ENCODE measurements around the gene SATB1. TPM values are rescaled to one million over a fixed set of nuclear protein-coding genes. Genes with fewer than 3 reads are reported as not detected.

Gene SATB1
- total RNA-seq, 2 donors from 2014 or later = 414 to 494 TPM

DNA sequence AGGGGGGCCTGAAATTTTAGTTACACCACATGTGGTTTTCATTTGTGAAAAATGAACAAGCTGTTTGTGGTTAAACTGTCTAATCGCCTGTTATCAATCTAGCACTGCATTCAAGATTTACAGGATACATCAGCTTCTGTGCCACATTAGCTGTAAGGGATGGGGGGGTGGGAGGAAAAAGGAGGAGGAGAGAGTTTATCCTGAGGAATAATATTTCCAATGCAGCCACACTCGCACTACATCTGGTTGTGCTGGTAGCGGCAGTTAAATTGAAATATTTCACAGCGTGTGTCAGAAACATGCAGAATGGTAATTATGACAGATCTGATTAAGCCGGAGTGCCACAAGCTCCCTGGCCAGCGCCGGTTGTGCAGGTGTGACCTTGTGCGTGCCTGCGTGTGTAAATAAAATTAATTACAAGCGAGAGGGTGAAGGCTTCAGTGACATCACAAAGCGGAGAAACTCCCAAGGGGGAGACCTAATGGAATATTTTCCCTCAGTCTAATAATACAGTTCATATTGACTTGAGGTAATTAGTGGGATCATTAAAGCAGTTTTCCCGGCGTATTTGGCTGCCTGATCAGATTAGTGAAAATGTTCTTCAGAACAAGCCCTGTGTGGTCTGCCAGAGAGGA lies 55.5 kb downstream of the SATB1 start:
- no peak overlapping the region for H3K4me3 Mint-ChIP-seq
- H3K27ac Mint-ChIP-seq = peak overlapping the region; percentile 74
- H3K36me3 Mint-ChIP-seq (ENCODE audit: low read depth) = peaks cover 100% of the 10 kb centered on the region
- H3K27me3 Mint-ChIP-seq = no peaks in the 10 kb centered on the region
- H3K9me3 Mint-ChIP-seq = no peaks in the 10 kb centered on the region
- H3K4me1 Mint-ChIP-seq = peaks cover 35% of the 10 kb centered on the region
- ATAC-seq (replicated peaks) = no peak

DNA sequence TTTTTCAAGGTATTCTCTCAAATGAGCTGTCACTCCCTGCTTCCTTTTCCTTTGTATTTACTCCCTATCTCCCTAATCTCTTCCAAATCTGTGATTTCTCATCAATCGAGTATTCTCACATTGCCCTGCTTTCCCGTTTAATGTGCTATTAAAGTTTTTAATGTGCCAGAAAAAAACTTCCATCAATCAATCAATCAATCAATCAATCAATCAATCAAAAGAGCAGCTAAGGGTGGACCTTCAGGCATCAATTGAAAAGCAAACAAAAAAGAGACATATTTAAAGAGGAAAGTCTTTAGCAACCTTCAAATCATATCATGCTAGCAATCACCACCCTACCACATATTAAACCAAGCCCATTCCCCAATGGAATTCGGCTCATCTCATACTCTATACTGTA lies 58.9 kb downstream of the SATB1 start:
- Mint-ChIP-seq H3K27ac (peak overlapping the region; percentile 78), H3K36me3 (ENCODE audit: low read depth) (peaks cover 99% of the 10 kb centered on the region), H3K9me3 (no peaks in the 10 kb centered on the region), H3K27me3 (no peaks in the 10 kb centered on the region), H3K4me1 (peaks cover 27% of the 10 kb centered on the region), H3K4me3 (no peak overlapping the region)
- no peak for ATAC-seq (replicated peaks)

DNA sequence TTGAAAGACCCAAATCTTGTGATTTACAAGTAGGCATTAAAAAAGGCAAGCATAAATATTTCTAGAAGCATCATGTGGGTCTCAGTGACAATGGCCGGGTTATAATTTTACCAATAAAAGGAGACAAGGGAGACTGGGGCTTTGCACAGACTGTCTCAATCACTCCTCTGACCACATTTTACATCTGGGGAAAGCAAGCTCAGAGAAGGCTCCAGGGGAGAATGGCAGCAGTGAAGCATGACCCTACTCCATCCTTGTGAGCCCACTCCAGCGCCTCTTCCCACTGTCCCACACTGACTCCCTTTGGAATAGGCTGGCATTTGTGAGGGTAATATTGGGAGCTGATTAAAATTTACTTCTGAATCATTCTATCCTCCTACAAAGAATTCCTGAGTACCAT lies 61.8 kb downstream of the SATB1 start:
- Mint-ChIP-seq H3K36me3 (ENCODE audit: low read depth) (peaks cover 99% of the 10 kb centered on the region), H3K27me3 (no peaks in the 10 kb centered on the region), H3K27ac (peak overlapping the region; percentile 15), H3K4me3 (no peak overlapping the region), H3K4me1 (peaks cover 34% of the 10 kb centered on the region), H3K9me3 (no peaks in the 10 kb centered on the region)
- no peak for ATAC-seq (replicated peaks)

DNA sequence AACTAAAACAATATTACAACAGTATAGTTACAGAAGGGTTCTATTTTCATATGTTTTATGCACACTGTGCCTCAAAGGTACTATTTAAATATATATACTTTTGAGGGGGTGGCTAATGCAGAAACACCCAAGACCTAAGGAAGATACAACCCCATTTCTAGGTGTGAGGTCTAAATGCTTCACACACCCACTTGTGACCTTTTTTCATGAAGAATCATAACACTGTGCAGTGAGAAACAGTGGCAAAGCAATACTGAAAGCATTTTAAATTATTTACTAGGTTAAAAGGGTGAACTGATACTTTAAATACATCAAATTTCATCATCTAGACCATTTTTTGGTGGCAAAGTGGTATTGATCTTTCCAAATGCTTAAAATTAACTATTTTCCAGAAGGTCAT lies 67.4 kb downstream of the SATB1 start:
- no peaks in the 10 kb centered on the region for H3K9me3 Mint-ChIP-seq
- H3K27ac Mint-ChIP-seq = peak overlapping the region; percentile 50
- no peak overlapping the region for H3K4me3 Mint-ChIP-seq
- H3K27me3 Mint-ChIP-seq = no peaks in the 10 kb centered on the region
- H3K36me3 Mint-ChIP-seq (ENCODE audit: low read depth) = peaks cover 99% of the 10 kb centered on the region
- no peak for ATAC-seq (replicated peaks)
- peaks cover 23% of the 10 kb centered on the region for H3K4me1 Mint-ChIP-seq

DNA sequence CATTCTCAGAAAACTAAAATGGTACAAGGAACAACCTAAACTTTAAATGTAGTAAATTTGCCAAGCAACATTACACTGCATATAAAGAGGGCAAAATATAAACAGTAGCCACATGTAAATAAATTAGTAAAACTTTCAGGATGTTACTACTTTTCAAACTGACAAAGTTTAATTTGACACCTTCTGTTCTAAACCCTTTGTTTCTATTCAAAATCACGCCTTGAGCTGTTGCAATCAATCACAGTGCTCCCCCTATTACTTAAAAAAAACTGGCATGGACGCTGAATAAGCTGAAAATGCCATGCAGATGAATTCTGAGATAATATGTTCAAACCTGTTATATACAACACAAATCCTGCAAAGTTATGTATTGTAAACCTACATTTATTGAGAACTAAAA lies 69.3 kb downstream of the SATB1 start:
- peaks cover 100% of the 10 kb centered on the region for H3K36me3 Mint-ChIP-seq (ENCODE audit: low read depth)

DNA sequence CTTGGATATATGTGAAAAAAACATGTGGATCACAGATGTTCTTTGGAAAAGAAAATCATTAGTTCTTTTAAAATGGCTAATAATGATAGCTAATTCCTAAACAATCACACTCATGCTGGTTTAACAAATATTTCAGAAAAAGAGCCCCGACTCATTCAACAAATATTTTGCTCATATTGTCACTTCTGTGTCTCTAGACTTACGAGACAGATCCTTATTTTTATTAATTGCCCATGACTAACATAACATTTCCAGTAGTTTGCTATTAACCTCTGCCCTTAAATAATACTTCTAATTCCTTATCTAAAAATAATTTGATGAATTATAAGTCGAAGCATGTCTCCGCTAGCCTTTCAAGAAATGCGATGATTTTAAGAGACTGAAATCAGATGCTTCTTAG lies 70.4 kb downstream of the SATB1 start:
- Mint-ChIP-seq H3K27me3 (no peaks in the 10 kb centered on the region), H3K36me3 (ENCODE audit: low read depth) (peaks cover 100% of the 10 kb centered on the region), H3K9me3 (no peaks in the 10 kb centered on the region), H3K4me3 (no peak overlapping the region), H3K4me1 (peaks cover 15% of the 10 kb centered on the region), H3K27ac (no peak overlapping the region)
- no peak for ATAC-seq (replicated peaks)

More for the DNA sequence above, 69.3 kb downstream of the SATB1 start:
- H3K4me1 Mint-ChIP-seq = peaks cover 24% of the 10 kb centered on the region
- peak overlapping the region; percentile 31 for H3K27ac Mint-ChIP-seq
- no peaks in the 10 kb centered on the region for H3K9me3 Mint-ChIP-seq
- H3K4me3 Mint-ChIP-seq = no peak overlapping the region
- H3K27me3 Mint-ChIP-seq = no peaks in the 10 kb centered on the region
- ATAC-seq (replicated peaks) = no peak

DNA sequence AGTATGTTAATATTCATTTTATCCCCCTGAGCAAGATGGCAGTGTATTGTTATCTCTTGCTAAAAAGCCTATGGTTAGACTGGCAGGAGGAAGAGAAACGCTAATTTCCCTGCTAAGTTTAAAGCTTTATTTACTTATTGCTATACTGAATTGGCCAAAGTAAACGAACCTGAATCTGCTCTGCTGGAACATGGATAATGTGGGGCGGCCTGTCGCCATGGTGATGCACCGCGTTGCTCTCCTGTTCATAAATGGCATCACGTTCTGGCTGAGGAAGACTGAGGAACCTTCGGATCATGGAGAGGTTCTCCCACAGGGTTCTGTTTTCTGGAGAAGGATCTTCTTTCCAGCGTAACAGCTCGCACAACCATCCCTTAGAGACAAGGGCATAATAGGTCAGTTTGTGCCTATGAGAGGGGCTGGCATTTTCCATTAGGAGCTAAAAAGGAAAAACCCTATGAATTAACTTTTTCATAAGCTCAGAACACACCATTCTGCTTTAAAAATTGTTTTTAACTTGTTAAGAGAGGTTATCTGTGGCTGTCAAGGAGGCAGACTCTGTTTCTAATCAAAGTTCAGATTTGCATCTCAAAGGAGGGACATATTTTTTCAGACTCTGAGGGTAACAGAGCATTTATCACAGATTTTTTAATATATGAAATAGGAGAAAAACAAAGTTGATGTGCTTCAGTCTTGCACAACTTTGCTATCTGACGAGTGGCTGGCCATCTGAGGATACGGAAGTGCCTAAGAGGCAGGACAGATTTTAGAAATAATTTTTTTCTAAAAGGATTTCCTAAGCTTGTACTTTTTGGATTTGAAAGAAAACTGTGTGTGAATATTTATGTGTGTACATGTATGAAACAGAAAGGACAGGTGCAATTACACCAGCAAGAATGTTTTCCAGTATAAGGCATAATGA lies 73.1 kb downstream of the SATB1 start:
- Mint-ChIP-seq H3K9me3 (no peaks in the 10 kb centered on the region), H3K4me1 (peaks cover 21% of the 10 kb centered on the region), H3K36me3 (ENCODE audit: low read depth) (peaks cover 97% of the 10 kb centered on the region), H3K27ac (peak overlapping the region; percentile 73), H3K4me3 (no peak overlapping the region), H3K27me3 (no peaks in the 10 kb centered on the region)
- ATAC-seq (replicated peaks) = no peak

DNA sequence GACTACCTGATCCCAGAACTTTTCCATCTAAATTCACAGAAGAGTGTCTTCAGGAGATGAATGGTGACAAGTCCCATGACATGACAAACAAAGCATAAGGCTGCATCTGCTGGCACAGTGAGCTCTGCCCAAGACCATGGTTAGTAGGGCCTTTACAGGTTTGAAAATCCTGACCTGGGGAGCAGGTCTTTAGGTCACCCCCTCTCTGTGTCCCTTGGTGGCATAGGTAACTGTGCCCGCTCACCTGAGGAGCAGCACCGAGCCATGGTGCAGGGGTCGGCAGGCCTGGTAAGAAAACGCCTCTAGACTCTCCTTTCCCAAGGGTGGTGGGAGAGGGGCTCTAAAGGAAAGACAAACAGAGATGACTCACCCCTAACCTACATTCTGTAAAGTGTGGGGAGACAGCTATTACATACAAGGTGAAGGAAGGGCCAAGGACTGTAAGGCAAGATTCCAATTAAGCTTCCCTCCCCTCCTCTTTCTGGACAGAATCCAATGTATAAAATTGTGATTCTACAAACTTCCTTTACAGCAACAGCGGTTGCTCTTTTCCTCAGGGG lies 74.0 kb downstream of the SATB1 start:
- Mint-ChIP-seq H3K36me3 (ENCODE audit: low read depth) (peaks cover 88% of the 10 kb centered on the region), H3K27ac (peak overlapping the region; percentile 78), H3K4me1 (peaks cover 20% of the 10 kb centered on the region), H3K4me3 (no peak overlapping the region), H3K9me3 (no peaks in the 10 kb centered on the region), H3K27me3 (no peaks in the 10 kb centered on the region)
- peak; percentile 25 for ATAC-seq (replicated peaks)

DNA sequence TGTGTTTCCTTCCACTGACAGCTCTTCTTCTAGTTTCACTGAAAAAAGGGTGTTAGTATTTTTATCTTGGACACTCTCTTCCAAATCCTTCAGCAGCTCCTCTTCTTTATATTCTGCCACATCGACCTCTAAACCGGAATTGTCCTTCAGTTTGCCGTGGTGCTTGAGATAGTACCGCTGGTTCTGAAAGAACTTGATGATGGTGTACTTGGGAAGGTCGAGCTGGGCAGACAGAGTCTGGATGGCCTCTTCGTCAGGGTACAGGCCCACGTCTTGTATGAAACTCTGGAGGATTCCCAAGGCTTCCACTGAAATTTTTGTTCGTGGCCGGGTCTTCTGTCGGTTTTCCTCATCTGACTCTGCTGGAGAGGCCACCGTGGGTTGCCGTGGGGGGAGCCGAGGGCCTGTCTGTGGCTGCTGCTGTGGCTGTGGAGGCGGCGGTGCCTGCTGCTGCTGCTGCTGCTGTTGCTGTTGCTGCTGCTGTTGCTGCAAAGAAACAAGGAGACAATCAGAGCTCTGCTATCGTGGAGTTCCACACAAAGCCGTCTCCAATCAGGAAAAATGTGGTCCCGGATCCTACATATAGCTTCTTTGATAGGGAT lies 75.8 kb downstream of the SATB1 start:
- no peak overlapping the region for H3K4me3 Mint-ChIP-seq

DNA sequence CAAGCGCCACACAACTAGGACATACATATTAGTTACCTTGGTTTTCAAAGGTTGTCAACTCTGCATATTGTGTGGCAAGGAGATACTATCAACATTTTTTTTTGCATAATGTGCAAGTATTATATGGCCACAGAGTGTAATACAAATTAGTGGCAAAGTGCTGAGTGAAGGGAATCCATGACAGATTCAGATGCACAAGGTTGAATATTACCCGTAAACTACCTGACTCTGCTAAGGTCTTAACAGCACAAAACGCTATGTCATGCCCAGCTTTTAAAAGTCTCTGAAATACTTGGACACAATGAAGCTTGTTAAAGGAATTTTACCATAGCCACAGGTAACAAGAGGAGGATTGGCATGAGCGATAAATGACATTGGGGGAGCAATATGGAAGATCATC lies 79.0 kb downstream of the SATB1 start:
- Mint-ChIP-seq H3K9me3 (no peaks in the 10 kb centered on the region), H3K4me3 (no peak overlapping the region), H3K27me3 (no peaks in the 10 kb centered on the region), H3K4me1 (peaks cover 5% of the 10 kb centered on the region), H3K27ac (peak overlapping the region; percentile 38), H3K36me3 (ENCODE audit: low read depth) (peaks cover 37% of the 10 kb centered on the region)
- peak; percentile 31 for ATAC-seq (replicated peaks)

More for the DNA sequence above, 75.8 kb downstream of the SATB1 start:
- Mint-ChIP-seq H3K9me3 (no peaks in the 10 kb centered on the region), H3K36me3 (ENCODE audit: low read depth) (peaks cover 69% of the 10 kb centered on the region), H3K4me1 (peaks cover 15% of the 10 kb centered on the region), H3K27ac (peak overlapping the region; percentile 21), H3K27me3 (no peaks in the 10 kb centered on the region)
- no peak for ATAC-seq (replicated peaks)

DNA sequence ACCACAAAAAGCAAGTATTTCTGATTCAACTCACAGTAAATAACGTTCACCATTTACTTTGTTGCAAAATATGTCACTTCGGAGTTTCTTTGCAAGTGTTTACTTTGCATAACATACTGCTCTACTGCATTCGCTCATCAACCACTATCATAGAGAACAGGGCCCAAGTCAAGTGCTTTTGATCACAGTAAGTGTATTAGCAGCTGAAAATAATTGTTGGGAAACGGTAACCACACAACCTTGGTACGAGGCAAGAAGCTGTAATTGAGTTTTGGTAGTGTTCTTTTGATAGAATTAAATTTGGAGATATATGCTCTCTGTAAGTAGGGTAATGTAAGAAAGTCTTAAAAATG lies 80.1 kb downstream of the SATB1 start:
- peak; percentile 24 for ATAC-seq (replicated peaks)
- H3K27ac Mint-ChIP-seq = no peak overlapping the region
- peaks cover 26% of the 10 kb centered on the region for H3K36me3 Mint-ChIP-seq (ENCODE audit: low read depth)
- no peak overlapping the region for H3K4me3 Mint-ChIP-seq
- H3K27me3 Mint-ChIP-seq = no peaks in the 10 kb centered on the region
- peaks cover 5% of the 10 kb centered on the region for H3K4me1 Mint-ChIP-seq
- H3K9me3 Mint-ChIP-seq = no peaks in the 10 kb centered on the region

DNA sequence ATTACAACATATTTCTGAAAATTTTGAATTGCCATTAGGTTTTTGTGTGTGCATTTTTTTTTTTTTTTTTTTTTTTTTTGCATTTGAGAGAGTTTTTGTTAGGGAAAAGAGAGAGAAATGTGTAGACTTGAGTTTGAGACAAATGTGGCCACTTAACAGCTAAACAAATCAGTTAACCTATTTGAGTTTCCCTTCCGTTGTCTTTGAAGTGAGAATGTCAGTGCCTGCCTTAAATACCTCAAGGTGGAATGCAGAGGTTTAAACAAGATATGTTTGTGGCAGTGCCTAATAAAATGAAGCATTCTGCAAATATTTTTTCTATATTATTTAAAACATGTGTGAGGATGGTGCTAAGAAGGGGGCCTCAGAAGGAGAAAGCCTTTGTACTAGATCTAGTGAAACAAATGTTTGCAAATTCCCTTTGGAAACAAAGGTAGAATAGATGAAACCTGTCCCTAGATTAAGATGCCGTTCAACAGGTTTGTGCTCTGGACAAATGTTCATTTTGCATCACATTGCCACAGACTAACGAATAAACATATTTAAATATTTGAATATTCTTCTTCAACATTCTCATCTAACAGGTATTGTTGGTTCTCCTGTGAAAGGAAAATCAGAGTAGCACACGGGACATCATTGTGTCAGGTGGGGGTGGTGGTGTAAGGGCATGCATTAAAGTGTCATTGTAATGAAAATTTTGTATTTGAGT lies 80.7 kb downstream of the SATB1 start:
- no peaks in the 10 kb centered on the region for H3K27me3 Mint-ChIP-seq
- no peak overlapping the region for H3K27ac Mint-ChIP-seq
- peak; percentile 24 for ATAC-seq (replicated peaks)
- no peak overlapping the region for H3K4me3 Mint-ChIP-seq
- peaks cover 5% of the 10 kb centered on the region for H3K4me1 Mint-ChIP-seq
- H3K9me3 Mint-ChIP-seq = no peaks in the 10 kb centered on the region
- peaks cover 21% of the 10 kb centered on the region for H3K36me3 Mint-ChIP-seq (ENCODE audit: low read depth)

DNA sequence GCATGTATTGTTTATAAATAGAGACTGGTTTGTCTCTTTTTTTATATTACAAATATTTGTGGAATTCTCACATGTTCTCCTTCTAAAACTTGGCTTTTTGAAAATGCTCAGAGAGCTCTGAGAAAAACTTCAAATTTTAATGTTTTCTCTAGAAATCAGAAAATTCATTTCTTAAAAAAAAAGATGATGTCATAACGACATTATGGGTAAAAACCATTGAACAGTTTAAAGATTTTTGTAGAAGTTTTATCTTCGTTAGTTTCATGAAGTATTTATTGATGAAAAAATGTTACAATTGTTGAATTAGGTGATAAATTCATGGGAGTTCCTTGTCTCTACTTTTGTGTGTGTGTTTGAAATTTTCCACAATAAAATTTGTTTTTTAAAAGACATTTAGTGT lies 81.3 kb downstream of the SATB1 start:
- Mint-ChIP-seq H3K27me3 (no peaks in the 10 kb centered on the region), H3K36me3 (ENCODE audit: low read depth) (peaks cover 14% of the 10 kb centered on the region), H3K4me3 (no peak overlapping the region), H3K9me3 (no peaks in the 10 kb centered on the region), H3K27ac (no peak overlapping the region), H3K4me1 (no peaks in the 10 kb centered on the region)
- ATAC-seq (replicated peaks) = no peak

DNA sequence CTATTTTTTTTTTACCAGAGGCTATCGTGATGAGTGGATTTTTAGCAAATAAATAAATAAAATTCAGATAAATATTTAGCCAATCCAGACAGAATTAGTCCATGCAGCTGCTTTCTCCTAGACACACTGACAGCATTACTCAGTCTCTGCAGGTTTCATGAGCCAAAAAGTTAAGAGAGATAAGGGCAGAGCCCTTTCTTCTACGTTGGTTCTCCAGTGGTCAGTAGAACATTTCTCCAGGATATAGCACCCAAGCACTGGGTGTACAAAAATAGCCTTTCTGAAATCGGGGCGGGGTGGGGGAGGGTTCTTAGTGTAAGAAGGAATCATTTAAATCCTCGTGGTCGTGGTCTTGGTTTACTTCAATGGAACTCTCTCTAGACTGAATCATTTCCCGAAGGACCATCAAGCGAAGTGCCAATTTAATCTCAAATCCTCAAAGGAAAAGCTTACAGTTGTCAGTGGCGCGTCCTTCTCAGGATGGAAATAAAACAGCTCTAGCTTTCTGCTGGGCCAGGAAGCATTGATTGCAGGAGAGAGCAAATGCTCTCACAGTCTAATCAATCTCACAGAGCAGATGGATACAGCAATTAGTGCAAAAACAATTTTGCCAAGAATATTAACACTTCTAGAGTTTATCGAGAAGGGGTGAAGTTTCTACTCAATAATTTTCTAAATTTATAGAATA lies 86.2 kb downstream of the SATB1 start:
- no peak overlapping the region for H3K27ac Mint-ChIP-seq
- H3K9me3 Mint-ChIP-seq = no peaks in the 10 kb centered on the region
- H3K36me3 Mint-ChIP-seq (ENCODE audit: low read depth) = no peaks in the 10 kb centered on the region
- no peak overlapping the region for H3K4me3 Mint-ChIP-seq
- no peaks in the 10 kb centered on the region for H3K27me3 Mint-ChIP-seq
- no peaks in the 10 kb centered on the region for H3K4me1 Mint-ChIP-seq
- no peak for ATAC-seq (replicated peaks)
